CD4-positive, alpha-beta T cell treated with Interleukin-15 for 1 hour (primary cell): ENCODE results near the gene SNX4.
A peak's percentile ranks its signal among the peaks of the same experiment; 100 is the strongest.
"Not testable (repeated sequence)": the region's sequence is repeated elsewhere in the genome, so short reads cannot be mapped to it uniquely, and the experiment has no call there.

ENCODE experiments used
- DNase-seq: peaks from one replicate; pipeline ENCODE4 v3.0.0-alpha.2; 2020

The SNX4 gene

GRCh38 chr3:125461896-125462295 is 58.1 kb downstream of the SNX4 start:
- DNase-seq: no peak

DNA sequence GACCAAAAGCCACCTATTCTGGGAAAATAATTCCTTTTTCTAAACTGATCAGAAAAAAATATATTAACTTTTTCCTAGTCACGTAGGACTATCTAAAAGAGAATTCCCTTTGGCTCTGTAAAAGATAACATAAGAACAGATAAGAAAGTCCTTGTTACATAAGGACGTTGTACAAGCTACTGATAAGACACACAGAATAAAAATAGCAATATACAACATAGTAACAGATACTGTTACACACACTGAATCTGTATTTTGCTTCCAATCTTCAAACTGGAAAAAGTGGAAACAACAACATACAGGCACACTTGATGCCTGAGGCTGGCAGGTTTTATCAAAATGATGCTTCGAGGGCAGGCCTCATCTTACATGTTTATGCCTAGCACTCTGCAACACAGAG is 59.8 kb downstream of the SNX4 start:
- DNase-seq: no peak

GRCh38 chr3:125443923-125444322 is 76.1 kb downstream of the SNX4 start:
- no peak for DNase-seq

GRCh38 chr3:125442506-125442905 is 77.5 kb downstream of the SNX4 start:
- DNase-seq: no peak

DNA sequence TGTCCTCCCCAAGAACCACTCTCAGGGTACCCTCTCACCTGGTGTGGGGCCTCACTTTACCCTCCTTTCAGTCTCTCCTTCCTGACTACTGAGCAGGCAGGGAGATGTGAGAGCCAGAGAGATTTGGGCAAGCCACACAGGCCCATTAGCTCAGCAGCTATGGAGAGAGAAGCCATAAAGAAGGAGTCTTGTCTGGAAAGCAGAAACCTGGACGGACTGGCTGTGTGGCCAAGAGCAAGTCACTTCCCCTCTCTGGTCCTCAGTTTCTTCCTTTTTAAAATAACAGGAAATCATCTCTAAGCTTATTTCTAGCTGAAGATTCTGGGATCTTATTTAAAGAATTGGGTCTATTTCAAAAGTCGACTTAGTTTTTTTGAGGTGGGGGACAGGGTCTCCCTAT is 79.0 kb downstream of the SNX4 start:
- DNase-seq: no peak

- DNase-seq: no peak
Measured at GRCh38 chr3:125440559-125440955, 79.4 kb downstream of the SNX4 start.

DNA sequence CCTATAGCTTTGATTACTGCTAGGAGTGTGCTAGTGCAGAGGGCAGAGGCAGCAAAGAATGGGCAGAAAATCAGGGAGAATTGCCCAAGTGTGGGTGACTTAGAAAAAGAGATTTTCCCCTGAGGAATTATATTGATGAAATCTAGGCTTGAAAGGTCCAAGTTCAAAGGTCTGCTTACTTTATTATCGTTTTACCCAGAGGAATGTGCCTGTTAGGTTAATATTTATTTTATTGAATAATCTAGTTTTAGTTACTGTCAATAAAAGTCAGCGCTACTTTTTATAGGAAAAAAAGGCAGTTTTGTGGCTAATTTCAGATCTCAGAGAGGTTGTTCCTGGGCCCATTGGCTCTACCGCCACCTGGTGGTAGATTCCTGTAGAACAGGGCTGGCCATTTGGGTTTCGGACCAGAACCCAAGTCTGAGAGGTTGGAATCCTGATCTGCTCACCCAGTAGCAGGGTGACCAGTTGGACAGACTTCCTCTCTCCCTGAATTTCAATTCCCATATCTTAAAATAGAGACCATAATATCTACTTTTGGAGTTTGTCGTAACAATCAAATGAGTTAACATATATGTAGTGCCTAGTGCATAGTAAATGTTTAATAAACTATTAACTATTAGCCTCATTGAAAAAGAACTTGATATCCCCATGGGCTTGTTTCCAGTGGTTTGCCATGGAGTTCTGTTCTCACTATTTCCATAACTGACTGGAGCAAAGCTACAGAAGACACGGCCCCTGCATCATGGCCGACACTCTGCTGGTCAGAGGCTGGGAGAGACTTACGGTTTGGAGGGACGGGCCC is 82.2 kb downstream of the SNX4 start:
- peak; percentile 31 for DNase-seq

- no peak for DNase-seq
Measured at GRCh38 chr3:125436921-125437320, 83.1 kb downstream of the SNX4 start.

GRCh38 chr3:125435231-125435630 is 84.8 kb downstream of the SNX4 start:
- DNase-seq: no peak

- DNase-seq: no peak
Measured at GRCh38 chr3:125434582-125435011, 85.4 kb downstream of the SNX4 start.

DNA sequence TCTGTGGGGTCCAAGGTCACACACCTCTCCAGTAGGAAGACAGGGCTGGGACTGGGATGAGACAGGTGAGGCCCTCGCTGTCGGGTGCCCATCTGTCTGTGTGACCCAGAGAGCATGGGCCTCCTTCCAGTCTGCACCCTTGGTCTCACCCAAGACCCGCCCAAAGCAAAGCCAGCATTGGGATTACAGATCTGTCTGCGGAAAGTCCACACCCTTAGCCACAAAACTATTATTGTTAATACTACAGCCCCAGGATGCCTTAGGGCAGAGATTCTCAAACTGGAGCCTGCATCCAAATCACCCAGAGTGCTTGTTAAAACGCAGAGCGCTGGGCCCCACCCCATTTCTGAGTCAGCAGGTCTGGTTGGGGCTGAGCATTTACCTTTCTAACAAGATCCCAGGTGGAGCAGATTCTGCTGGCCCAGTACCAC is 86.4 kb downstream of the SNX4 start:
- DNase-seq: no peak

- no peak for DNase-seq
Measured at GRCh38 chr3:125433091-125433534, 86.9 kb downstream of the SNX4 start.

GRCh38 chr3:125431912-125432790 is 87.9 kb downstream of the SNX4 start:
- no peak for DNase-seq

GRCh38 chr3:125431391-125431790 is 88.6 kb downstream of the SNX4 start:
- no peak for DNase-seq

DNA sequence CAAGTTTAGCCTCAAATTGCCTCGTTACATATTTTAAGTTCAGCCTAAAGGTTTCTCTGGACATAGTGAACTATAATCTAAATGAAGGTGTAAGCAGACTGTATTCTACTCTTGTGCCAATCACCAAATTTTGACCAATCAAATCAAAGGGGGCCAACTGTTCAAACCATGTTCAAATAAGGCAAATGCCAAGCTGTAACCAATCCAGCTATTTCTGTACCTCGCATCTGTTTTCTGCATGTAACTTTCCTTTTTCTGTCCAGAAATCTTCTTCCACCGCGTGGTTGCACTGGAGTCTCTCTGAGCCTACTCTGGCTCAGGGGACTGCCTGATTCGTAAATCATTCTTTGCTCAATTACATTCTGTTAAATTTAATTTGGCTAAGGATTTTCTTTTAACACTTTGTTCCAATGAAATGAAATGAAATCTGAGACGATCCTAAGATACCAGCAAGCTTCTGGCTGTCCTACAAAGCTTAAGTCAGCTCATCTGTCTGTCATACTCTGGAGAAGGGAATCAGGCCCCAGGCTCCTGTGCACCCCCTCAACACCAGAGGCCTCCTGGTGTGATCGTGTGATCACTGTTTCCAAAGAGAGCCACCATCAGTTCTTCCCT is 91.7 kb downstream of the SNX4 start:
- no peak for DNase-seq

DNA sequence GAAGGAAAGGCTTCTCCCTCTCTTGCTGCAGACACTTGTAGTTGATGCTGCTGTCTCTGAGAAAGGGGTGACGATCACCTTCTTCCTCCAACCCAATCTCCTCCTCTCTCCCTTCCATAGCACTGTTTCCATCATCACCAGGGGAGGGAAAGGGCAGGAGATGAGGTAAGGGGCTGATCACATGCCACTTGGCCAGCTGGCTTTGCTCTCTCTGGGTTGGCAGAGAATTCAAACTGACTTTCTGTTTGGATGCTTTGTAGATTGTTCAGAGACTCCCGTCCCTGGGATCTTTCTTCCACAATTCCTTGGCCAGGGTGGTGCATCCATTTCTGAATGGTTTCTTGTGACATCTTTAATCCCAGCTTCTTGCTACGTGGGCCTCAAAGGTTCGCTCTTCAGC is 101.7 kb downstream of the SNX4 start:
- no peak for DNase-seq

- no peak for DNase-seq
Measured at GRCh38 chr3:125416235-125416634, 103.8 kb downstream of the SNX4 start.

GRCh38 chr3:125414669-125415068 is 105.3 kb downstream of the SNX4 start:
- no peak for DNase-seq

DNA sequence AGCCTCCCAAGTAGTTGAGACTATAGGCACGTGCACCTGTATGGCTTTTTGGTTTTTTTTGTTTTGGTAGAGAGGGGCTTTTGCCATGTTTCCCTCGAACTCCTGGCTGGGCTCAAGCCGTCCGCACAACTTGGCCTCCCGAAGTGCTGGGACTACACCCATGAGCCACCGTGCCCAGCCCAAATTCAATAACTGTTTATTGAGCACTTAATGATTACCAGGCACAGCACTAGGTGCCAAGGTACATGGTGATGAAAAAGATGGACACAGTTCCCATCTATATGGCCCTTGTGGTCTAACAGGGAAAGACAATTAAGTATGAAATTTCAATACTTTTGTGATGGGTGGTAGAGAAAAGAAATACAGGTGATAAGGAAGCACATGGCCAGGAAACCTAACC is 109.1 kb downstream of the SNX4 start:
- no peak for DNase-seq

- no peak for DNase-seq
Measured at GRCh38 chr3:125406070-125406469, 113.9 kb downstream of the SNX4 start.

GRCh38 chr3:125405515-125405914 is 114.5 kb downstream of the SNX4 start:
- not testable (repeated sequence) for DNase-seq

GRCh38 chr3:125403789-125404188 is 116.2 kb downstream of the SNX4 start:
- DNase-seq: no peak

- DNase-seq: no peak
Measured at GRCh38 chr3:125402639-125403038, 117.4 kb downstream of the SNX4 start.

DNA sequence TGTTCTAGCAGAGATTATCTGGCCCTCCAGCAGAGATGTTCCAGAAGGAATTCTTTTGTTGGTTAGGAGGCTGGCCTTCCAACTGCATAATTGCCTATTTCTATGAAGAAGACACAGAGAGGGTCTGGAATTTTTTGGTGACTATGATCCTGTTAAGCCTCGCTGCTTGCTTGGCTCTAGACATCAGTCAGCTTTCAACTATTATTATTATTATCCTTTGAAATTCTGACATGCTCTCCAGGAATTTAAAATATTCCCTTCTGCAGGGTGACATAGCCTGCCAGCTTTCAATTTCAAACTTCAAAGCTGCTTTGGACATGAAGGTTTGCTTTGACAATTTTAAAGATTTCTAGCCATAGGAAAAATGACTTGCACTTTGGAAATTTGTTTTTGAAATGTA is 118.6 kb downstream of the SNX4 start:
- DNase-seq: no peak
